Vagina (tissue), 2 donors: Measurements from ENCODE around the gene ZNF467. TPM values are rescaled to one million over a fixed set of nuclear protein-coding genes. Genes with fewer than 3 reads are reported as not detected.

Experiments
- DNase-seq, 2 donors: peaks; one replicate each; pipeline ENCODE4 v3.0.0-alpha.2; 2017; ENCODE audit errors: extremely low spot score in 2 of 2
- H3K27ac ChIP-seq: fragments of 200-600 bp; sonication (generic); one replicate; pipeline ENCODE4 v1.5.1; 2019
- H3K27me3 ChIP-seq: fragments of 200-600 bp; sonication (generic); one replicate; pipeline ENCODE4 v1.5.1; 2019
- H3K36me3 ChIP-seq, 2 donors: fragments of 200-600 bp; sonication (generic); one replicate each; pipeline ENCODE4 v1.5.1; 2017 to 2019
- H3K4me1 ChIP-seq: fragments of 200-600 bp; sonication (generic); one replicate; pipeline ENCODE4 v1.5.1; 2019
- H3K4me3 ChIP-seq, 2 donors: fragments of 200-600 bp; sonication (generic); 1 replicate in 1 of 2; 2 replicates in 1 of 2; pipeline ENCODE4 v1.5.1; 2016 to 2019
- H3K9me3 ChIP-seq: fragments of 200-600 bp; sonication (generic); one replicate; pipeline ENCODE4 v1.5.1; 2019
- CTCF ChIP-seq, 3 experiments: fragments of 450-650 bp in 2 of 3; fragments of 200-600 bp in 1 of 3; sonication (generic) in 1 of 3; IDR thresholded peaks; one replicate each; pipeline ENCODE4 v1.5.1; 2017 to 2019; ENCODE audit warnings: antibody characterized with exemption in 3 of 3, mild to moderate bottlenecking in 2 of 3, moderate library complexity in 2 of 3
- POLR2A ChIP-seq, 2 donors: fragments of 450-650 bp; IDR thresholded peaks; one replicate each; pipeline ENCODE4 v1.6.1; 2017; ENCODE audit warnings: antibody characterized with exemption in 2 of 2, mild to moderate bottlenecking in 2 of 2, moderate library complexity in 2 of 2
- POLR2AphosphoS5 ChIP-seq, 2 donors: sonication (generic); formaldehyde crosslinking; IDR thresholded peaks; one replicate each; pipeline ENCODE4 v1.9.0; 2017; ENCODE audit warnings: antibody characterized with exemption in 2 of 2, mild to moderate bottlenecking in 2 of 2, low read depth in 1 of 2; ENCODE audit not compliant: insufficient read depth in 1 of 2
- intact Hi-C: fragments of 100-400 bp; cut with DNase I; formaldehyde crosslinking; loops from one replicate; pipeline ENCODE4 v1.15.1; 2023
- total RNA-seq: library from RNA; depleted of rRNA; stranded (reverse); fragments of >200 nt; gene quantifications from one replicate; pipeline ENCODE4 v1.2.3, GENCODE V29; 2016

ZNF467 gene
- total RNA-seq, 1 donor from 2014 or later: 13.3 TPM

DNA sequence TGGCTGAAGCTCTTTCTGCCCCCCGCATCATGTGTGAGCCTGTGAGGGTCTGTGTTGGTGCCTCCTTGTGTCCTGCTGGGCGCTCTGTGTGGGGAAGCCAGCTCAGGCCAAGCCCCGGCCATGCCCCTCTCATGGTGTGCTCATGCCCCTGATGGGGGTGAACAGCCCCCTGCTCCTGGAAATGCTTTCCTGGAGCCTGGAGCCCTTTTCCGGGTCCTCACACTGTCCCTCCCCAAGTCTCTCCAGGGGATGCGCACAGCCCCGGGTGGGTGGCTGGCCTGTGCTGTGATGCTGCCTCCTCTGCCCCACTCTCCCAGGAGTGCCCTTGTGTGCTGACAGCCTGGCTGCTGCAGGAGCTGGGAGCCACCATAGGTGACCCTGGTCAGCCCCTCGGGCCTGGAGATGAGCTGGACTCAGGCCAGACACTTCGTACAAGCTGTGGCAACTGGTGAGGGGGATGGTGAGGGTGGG is 43.9 kb upstream of the ZNF467 start:
- H3K27me3 ChIP-seq: no peaks in the 10 kb centered on the region
- no peak for TF ChIP-seq CTCF (IDR thresholded peaks at IDR 0.05)
- TF ChIP-seq POLR2A (IDR thresholded peaks at IDR 0.05): no peak
- DNase-seq: no peak
- no peaks in the 10 kb centered on the region for H3K36me3 ChIP-seq
- intact Hi-C loops: no loop called here
- no peaks in the 10 kb centered on the region for H3K4me1 ChIP-seq
- no peak overlapping the region for H3K4me3 ChIP-seq
- H3K27ac ChIP-seq: no peak overlapping the region
- H3K9me3 ChIP-seq: no peaks in the 10 kb centered on the region

DNA sequence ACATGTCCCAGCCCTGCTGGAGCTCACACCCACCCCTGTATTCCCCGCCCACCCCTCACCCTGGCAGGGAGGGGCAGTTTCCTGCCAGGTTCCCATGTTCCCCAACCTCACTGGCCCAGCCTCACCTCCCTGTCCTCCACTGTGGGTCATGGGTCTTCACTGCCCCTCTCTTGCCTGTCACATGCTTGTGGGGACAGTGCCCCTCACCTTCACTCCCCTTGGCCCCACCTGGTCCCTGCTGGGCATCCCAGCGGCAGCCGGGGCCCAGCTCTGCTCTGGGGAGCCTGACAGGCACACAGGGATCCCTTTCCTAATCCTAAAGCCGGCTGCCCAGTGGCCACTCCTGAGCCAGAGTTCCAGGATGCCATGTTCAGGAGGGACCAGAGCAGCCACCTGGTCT is 43.4 kb upstream of the ZNF467 start:
- no peak overlapping the region for H3K4me3 ChIP-seq
- no peaks in the 10 kb centered on the region for H3K9me3 ChIP-seq
- H3K27me3 ChIP-seq: no peaks in the 10 kb centered on the region
- DNase-seq: no peak
- TF ChIP-seq POLR2AphosphoS5 (IDR thresholded peaks at IDR 0.05; ENCODE audit: insufficient read depth in 1 of 2, low read depth in 1 of 2) (no peak), POLR2A (IDR thresholded peaks at IDR 0.05) (no peak), CTCF (IDR thresholded peaks at IDR 0.05) (no peak)
- H3K27ac ChIP-seq: no peak overlapping the region
- H3K4me1 ChIP-seq: no peaks in the 10 kb centered on the region
- no peaks in the 10 kb centered on the region for H3K36me3 ChIP-seq
- intact Hi-C loops: no loop called here

GRCh38 chr7:149816267-149816751 is 42.9 kb upstream of the ZNF467 start:
- Histone ChIP-seq H3K4me1 (no peaks in the 10 kb centered on the region), H3K27ac (no peak overlapping the region), H3K36me3 (no peaks in the 10 kb centered on the region), H3K4me3 (no peak overlapping the region), H3K9me3 (no peaks in the 10 kb centered on the region), H3K27me3 (no peaks in the 10 kb centered on the region)
- intact Hi-C loops: no loop called here
- TF ChIP-seq POLR2A (IDR thresholded peaks at IDR 0.05) (no peak), CTCF (IDR thresholded peaks at IDR 0.05) (no peak), POLR2AphosphoS5 (IDR thresholded peaks at IDR 0.05; ENCODE audit: insufficient read depth in 1 of 2, low read depth in 1 of 2) (no peak)
- DNase-seq: no peak

DNA sequence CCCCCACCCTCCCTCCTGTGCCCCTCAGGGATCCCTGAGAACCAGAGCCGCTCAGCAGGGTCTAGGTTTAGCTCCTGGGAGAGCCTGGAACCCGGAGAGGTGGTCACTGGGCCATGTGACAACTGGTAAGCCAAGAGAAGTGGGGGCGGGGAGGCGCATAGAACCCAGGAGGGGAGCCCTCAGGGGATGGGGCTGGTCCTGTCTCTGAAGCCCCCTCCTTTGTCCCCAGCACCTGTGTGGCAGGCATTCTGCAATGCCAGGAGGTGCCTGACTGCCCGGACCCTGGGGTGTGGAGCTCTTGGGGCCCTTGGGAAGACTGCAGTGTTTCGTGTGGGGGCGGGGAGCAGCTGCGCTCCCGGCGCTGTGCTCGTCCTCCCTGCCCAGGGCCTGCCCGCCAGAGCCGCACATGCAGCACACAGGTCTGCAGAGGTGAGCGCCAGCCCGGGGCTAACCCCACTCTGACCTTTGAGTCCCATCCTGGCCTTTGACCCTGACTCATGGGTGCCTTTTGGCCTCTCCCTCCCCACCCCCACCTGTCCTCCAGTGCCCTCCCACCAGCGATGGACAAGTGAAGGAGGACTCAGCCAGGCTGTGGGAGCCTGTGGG is 42.4 kb upstream of the ZNF467 start:
- H3K36me3 ChIP-seq: no peaks in the 10 kb centered on the region
- no peaks in the 10 kb centered on the region for H3K4me1 ChIP-seq
- no peak overlapping the region for H3K4me3 ChIP-seq
- no peak for TF ChIP-seq CTCF (IDR thresholded peaks at IDR 0.05)
- TF ChIP-seq POLR2A (IDR thresholded peaks at IDR 0.05): no peak
- no peak for TF ChIP-seq POLR2AphosphoS5 (IDR thresholded peaks at IDR 0.05; ENCODE audit: insufficient read depth in 1 of 2, low read depth in 1 of 2)
- DNase-seq: no peak
- H3K27me3 ChIP-seq: no peaks in the 10 kb centered on the region
- H3K9me3 ChIP-seq: no peaks in the 10 kb centered on the region
- H3K27ac ChIP-seq: no peak overlapping the region
- intact Hi-C loops: no loop called here

DNA sequence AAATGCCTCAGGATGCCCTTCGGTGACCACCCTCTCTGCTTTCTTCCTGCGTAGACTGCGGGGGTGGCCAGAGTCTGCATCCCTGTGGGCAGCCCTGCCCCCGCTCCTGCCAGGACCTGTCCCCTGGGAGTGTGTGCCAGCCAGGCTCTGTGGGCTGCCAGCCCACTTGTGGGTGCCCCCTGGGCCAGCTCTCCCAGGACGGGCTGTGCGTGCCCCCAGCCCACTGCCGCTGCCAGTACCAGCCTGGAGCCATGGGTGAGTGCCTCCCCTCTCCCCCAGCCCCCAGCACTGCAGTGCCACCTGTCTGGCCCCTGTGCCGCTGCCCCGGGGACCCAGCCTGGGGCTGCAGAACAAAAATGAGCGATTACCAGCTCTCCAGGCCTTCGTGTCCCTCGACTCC is 41.7 kb upstream of the ZNF467 start:
- intact Hi-C loops: no loop called here
- Histone ChIP-seq H3K4me1 (no peaks in the 10 kb centered on the region), H3K9me3 (no peaks in the 10 kb centered on the region), H3K4me3 (no peak overlapping the region), H3K27ac (no peak overlapping the region), H3K36me3 (no peaks in the 10 kb centered on the region), H3K27me3 (no peaks in the 10 kb centered on the region)
- no peak for TF ChIP-seq CTCF (IDR thresholded peaks at IDR 0.05)
- TF ChIP-seq POLR2A (IDR thresholded peaks at IDR 0.05): no peak
- no peak for TF ChIP-seq POLR2AphosphoS5 (IDR thresholded peaks at IDR 0.05; ENCODE audit: insufficient read depth in 1 of 2, low read depth in 1 of 2)
- no peak for DNase-seq
